NB4 (cell line): ENCODE data around the gene FBXW8.

Source experiments
- MYC ChIP-seq: IDR thresholded peaks from 2 replicates; pipeline ENCODE4 v1.6.1; 2011; ENCODE audit warnings: low read depth, low read length
- POLR2A ChIP-seq: IDR thresholded peaks from 2 replicates; pipeline ENCODE4 v1.6.1; 2011; ENCODE audit warnings: mild to moderate bottlenecking; ENCODE audit not compliant: insufficient read length; ENCODE audit errors: extremely low read depth
- TF ChIP-seq, protein P1 (sequence below): IDR thresholded peaks from one replicate; pipeline ENCODE4 v1.5.1; 2012; ENCODE audit warnings: low read depth, low read length

DNA sequence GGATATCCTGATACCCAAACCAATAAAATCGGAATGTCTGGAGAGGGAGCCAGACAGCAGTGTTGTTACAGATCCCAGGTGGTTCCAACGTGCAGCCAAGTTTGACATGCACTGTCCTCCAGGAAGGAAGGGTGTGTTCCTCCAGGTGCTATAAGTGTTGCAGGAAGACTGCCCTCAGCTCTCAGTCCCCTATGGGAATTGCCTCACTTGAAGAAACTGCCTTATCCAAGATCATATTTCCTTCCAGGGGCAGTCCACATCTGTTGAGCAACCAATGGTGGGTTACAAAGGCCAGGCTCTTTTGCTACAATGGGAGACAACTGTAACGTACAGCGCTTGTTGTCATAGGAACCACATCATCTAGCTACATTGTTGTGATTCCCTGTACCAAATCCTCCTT is 13.3 kb upstream of the FBXW8 start:
- TF ChIP-seq, protein P1, sequence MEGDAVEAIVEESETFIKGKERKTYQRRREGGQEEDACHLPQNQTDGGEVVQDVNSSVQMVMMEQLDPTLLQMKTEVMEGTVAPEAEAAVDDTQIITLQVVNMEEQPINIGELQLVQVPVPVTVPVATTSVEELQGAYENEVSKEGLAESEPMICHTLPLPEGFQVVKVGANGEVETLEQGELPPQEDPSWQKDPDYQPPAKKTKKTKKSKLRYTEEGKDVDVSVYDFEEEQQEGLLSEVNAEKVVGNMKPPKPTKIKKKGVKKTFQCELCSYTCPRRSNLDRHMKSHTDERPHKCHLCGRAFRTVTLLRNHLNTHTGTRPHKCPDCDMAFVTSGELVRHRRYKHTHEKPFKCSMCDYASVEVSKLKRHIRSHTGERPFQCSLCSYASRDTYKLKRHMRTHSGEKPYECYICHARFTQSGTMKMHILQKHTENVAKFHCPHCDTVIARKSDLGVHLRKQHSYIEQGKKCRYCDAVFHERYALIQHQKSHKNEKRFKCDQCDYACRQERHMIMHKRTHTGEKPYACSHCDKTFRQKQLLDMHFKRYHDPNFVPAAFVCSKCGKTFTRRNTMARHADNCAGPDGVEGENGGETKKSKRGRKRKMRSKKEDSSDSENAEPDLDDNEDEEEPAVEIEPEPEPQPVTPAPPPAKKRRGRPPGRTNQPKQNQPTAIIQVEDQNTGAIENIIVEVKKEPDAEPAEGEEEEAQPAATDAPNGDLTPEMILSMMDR, result no peak
- TF ChIP-seq POLR2A (no peak), MYC (no peak)
